ENCODE measurements around the gene BBS9. TPM values are rescaled to one million over a fixed set of nuclear protein-coding genes. Genes with fewer than 3 reads are reported as not detected.
A peak's percentile ranks its signal among the peaks of the same experiment; 100 is the strongest.

The BBS9 gene
- total and polyA plus RNA-seq, 2 donors: 6.9 to 12.1 TPM

GRCh38 chr7:33143996-33144718, 14.8 kb downstream of the BBS9 start:
- H3K4me1 ChIP-seq (ENCODE audit: control insufficient read depth in 2 of 2, insufficient read depth in 2 of 2, low read length in 2 of 2): no peaks in the 10 kb centered on the region
- 95% methylated on average over 4 of the region's 4 CpGs for WGBS

DNA sequence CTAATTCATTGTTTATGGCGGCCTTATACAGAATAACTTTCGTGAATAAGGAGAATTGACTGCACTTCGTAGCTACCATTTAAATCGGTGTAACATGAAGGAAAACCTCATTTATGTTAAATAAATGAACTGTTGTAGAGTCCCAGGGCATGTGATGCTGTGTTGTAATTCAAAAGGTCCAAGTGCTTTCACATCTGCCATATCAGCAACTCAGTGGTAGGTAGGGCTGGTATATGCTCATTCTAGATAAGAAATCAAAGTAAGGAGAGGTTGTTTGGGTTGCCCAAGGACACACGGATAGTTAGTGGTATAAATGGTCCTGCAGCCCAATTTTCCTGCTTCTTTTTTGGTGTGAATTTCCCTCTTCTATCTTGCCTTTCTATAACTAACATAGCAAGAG, 15.8 kb downstream of the BBS9 start:
- DNase-seq (ENCODE audit: low read depth in 6 of 9, low spot score in 9 of 9): no peak
- H3K27ac ChIP-seq (ENCODE audit: low read depth in 1 of 2, low read length in 1 of 2): no peak overlapping the region
- H3K9me3 ChIP-seq (ENCODE audit: control insufficient read depth in 2 of 2, insufficient read depth in 1 of 2, low read length in 1 of 2): no peaks in the 10 kb centered on the region
- no peaks in the 10 kb centered on the region for H3K36me3 ChIP-seq (ENCODE audit: control insufficient read depth in 2 of 2, insufficient read depth in 2 of 2, low read length in 1 of 2)
- no peaks in the 10 kb centered on the region for H3K27me3 ChIP-seq (ENCODE audit: control insufficient read depth in 2 of 2, insufficient read depth in 1 of 2, low read length in 1 of 2)
- H3K4me1 ChIP-seq (ENCODE audit: control insufficient read depth in 2 of 2, insufficient read depth in 2 of 2, low read length in 2 of 2): no peaks in the 10 kb centered on the region
- 96% methylated on average over 5 of the region's 5 CpGs for WGBS
- H3K4me3 ChIP-seq (ENCODE audit: low read length in 2 of 2): no peak overlapping the region

More at GRCh38 chr7:33143996-33144718, 14.8 kb downstream of the BBS9 start:
- Histone ChIP-seq H3K36me3 (ENCODE audit: control insufficient read depth in 2 of 2, insufficient read depth in 2 of 2, low read length in 1 of 2) (no peaks in the 10 kb centered on the region), H3K4me3 (ENCODE audit: low read length in 2 of 2) (no peak overlapping the region), H3K27ac (ENCODE audit: low read depth in 1 of 2, low read length in 1 of 2) (no peak overlapping the region), H3K27me3 (ENCODE audit: control insufficient read depth in 2 of 2, insufficient read depth in 1 of 2, low read length in 1 of 2) (no peaks in the 10 kb centered on the region), H3K9me3 (ENCODE audit: control insufficient read depth in 2 of 2, insufficient read depth in 1 of 2, low read length in 1 of 2) (no peaks in the 10 kb centered on the region)
- no peak for DNase-seq (ENCODE audit: low read depth in 6 of 9, low spot score in 9 of 9)

DNA sequence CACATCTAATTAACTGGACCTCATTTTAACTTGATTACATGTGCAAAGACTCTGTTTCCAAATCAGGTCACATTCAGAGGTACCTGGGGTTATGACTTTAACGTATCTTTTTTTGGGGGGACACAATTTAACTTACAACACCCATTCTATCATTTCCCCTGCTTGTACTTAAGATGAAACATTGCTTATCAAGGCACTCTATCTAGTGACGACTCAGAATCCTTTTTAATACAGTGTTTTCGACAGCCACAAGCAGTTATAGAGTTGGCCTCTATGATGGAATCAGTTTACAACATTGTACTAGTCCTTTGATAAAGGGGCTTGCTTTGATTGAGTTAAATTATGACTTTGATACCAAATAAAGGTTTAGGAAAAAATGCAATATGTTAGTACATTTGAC, 22.7 kb downstream of the BBS9 start:
- Histone ChIP-seq H3K9me3 (ENCODE audit: control insufficient read depth in 2 of 2, insufficient read depth in 1 of 2, low read length in 1 of 2) (no peaks in the 10 kb centered on the region), H3K36me3 (ENCODE audit: control insufficient read depth in 2 of 2, insufficient read depth in 2 of 2, low read length in 1 of 2) (no peaks in the 10 kb centered on the region), H3K27ac (ENCODE audit: low read depth in 1 of 2, low read length in 1 of 2) (no peak overlapping the region), H3K4me3 (ENCODE audit: low read length in 2 of 2) (no peak overlapping the region), H3K4me1 (ENCODE audit: control insufficient read depth in 2 of 2, insufficient read depth in 2 of 2, low read length in 2 of 2) (no peaks in the 10 kb centered on the region), H3K27me3 (ENCODE audit: control insufficient read depth in 2 of 2, insufficient read depth in 1 of 2, low read length in 1 of 2) (no peaks in the 10 kb centered on the region)
- DNase-seq (ENCODE audit: low read depth in 6 of 9, low spot score in 9 of 9): no peak
- 89% methylated on average over 3 of the region's 3 CpGs for WGBS

DNA sequence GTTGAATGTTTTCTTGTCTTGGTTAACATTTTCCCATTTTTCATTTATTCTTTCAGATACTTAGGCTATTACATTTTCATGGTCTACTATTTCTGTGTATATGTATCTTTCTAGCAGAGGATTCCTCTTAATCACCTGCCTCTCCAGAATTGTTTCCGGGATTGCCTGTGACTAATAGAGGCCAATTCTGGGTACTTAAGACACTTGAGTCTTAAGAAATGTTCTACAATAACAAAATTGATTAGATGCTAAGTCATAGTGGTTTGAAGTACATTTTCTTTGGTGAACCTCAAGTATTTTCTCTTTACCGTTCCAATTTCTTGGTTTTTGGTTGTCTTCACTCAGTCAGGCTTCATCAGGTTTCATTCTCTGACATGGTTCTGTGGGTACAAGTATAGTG, 26.4 kb downstream of the BBS9 start:
- Histone ChIP-seq H3K4me3 (ENCODE audit: low read length in 2 of 2) (no peak overlapping the region), H3K4me1 (ENCODE audit: control insufficient read depth in 2 of 2, insufficient read depth in 2 of 2, low read length in 2 of 2) (no peaks in the 10 kb centered on the region), H3K27ac (ENCODE audit: low read depth in 1 of 2, low read length in 1 of 2) (no peak overlapping the region), H3K27me3 (ENCODE audit: control insufficient read depth in 2 of 2, insufficient read depth in 1 of 2, low read length in 1 of 2) (no peaks in the 10 kb centered on the region), H3K36me3 (ENCODE audit: control insufficient read depth in 2 of 2, insufficient read depth in 2 of 2, low read length in 1 of 2) (no peaks in the 10 kb centered on the region), H3K9me3 (ENCODE audit: control insufficient read depth in 2 of 2, insufficient read depth in 1 of 2, low read length in 1 of 2) (no peaks in the 10 kb centered on the region)
- no peak for DNase-seq (ENCODE audit: low read depth in 6 of 9, low spot score in 9 of 9)
- whole genome bisulfite sequencing: 95% methylated on average over 2 of the region's 2 CpGs

GRCh38 chr7:33156441-33156840, 27.1 kb downstream of the BBS9 start:
- no peak for DNase-seq (ENCODE audit: low read depth in 6 of 9, low spot score in 9 of 9)
- H3K36me3 ChIP-seq (ENCODE audit: control insufficient read depth in 2 of 2, insufficient read depth in 2 of 2, low read length in 1 of 2): no peaks in the 10 kb centered on the region
- WGBS: over 99% methylated on average over 2 of the region's 2 CpGs
- no peaks in the 10 kb centered on the region for H3K27me3 ChIP-seq (ENCODE audit: control insufficient read depth in 2 of 2, insufficient read depth in 1 of 2, low read length in 1 of 2)
- no peak overlapping the region for H3K27ac ChIP-seq (ENCODE audit: low read depth in 1 of 2, low read length in 1 of 2)
- no peaks in the 10 kb centered on the region for H3K4me1 ChIP-seq (ENCODE audit: control insufficient read depth in 2 of 2, insufficient read depth in 2 of 2, low read length in 2 of 2)
- H3K9me3 ChIP-seq (ENCODE audit: control insufficient read depth in 2 of 2, insufficient read depth in 1 of 2, low read length in 1 of 2): no peaks in the 10 kb centered on the region
- no peak overlapping the region for H3K4me3 ChIP-seq (ENCODE audit: low read length in 2 of 2)

DNA sequence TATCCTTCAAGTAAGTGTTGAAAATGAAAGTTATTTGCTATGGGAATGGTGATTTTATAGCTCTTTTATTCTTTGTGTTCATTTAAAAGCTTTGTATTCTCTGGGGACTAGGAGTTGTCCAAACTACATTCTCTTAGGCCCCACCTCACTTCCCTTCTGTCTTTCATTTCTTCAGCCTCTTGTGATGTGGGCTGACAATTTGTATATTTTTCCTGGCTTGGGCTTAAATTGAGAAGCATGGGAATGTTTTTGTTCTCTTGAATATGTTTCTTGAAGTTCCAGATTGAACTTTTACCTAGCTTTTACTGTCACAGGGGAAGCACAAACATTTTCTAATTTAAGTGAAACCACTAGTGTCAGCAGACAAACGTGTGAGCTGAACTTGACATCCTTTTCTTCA, 27.9 kb downstream of the BBS9 start:
- Histone ChIP-seq H3K27ac (ENCODE audit: low read depth in 1 of 2, low read length in 1 of 2) (peak overlapping the region in 1 of 2 donors; percentile 28), H3K4me3 (ENCODE audit: low read length in 2 of 2) (no peak overlapping the region), H3K27me3 (ENCODE audit: control insufficient read depth in 2 of 2, insufficient read depth in 1 of 2, low read length in 1 of 2) (no peaks in the 10 kb centered on the region), H3K36me3 (ENCODE audit: control insufficient read depth in 2 of 2, insufficient read depth in 2 of 2, low read length in 1 of 2) (no peaks in the 10 kb centered on the region), H3K9me3 (ENCODE audit: control insufficient read depth in 2 of 2, insufficient read depth in 1 of 2, low read length in 1 of 2) (no peaks in the 10 kb centered on the region), H3K4me1 (ENCODE audit: control insufficient read depth in 2 of 2, insufficient read depth in 2 of 2, low read length in 2 of 2) (no peaks in the 10 kb centered on the region)
- DNase-seq (ENCODE audit: low read depth in 6 of 9, low spot score in 9 of 9): no peak
- WGBS: 66% methylated on average over 1 of the region's 1 CpG

- no peaks in the 10 kb centered on the region for H3K27me3 ChIP-seq (ENCODE audit: control insufficient read depth in 2 of 2, insufficient read depth in 1 of 2, low read length in 1 of 2)
- peak overlapping the region in 1 of 2 donors; percentile 28 for H3K27ac ChIP-seq (ENCODE audit: low read depth in 1 of 2, low read length in 1 of 2)
- WGBS: 49% methylated on average over 2 of the region's 2 CpGs
- no peak for DNase-seq (ENCODE audit: low read depth in 6 of 9, low spot score in 9 of 9)
- H3K9me3 ChIP-seq (ENCODE audit: control insufficient read depth in 2 of 2, insufficient read depth in 1 of 2, low read length in 1 of 2): no peaks in the 10 kb centered on the region
- H3K36me3 ChIP-seq (ENCODE audit: control insufficient read depth in 2 of 2, insufficient read depth in 2 of 2, low read length in 1 of 2): no peaks in the 10 kb centered on the region
- H3K4me1 ChIP-seq (ENCODE audit: control insufficient read depth in 2 of 2, insufficient read depth in 2 of 2, low read length in 2 of 2): no peaks in the 10 kb centered on the region
- no peak overlapping the region for H3K4me3 ChIP-seq (ENCODE audit: low read length in 2 of 2)
These were observed 28.4 kb downstream of the BBS9 start for GRCh38 chr7:33157781-33158180.

- WGBS: 88% methylated on average over 2 of the region's 2 CpGs
These were observed 48.5 kb downstream of the BBS9 start for GRCh38 chr7:33177876-33178275.

GRCh38 chr7:33179519-33179918, 50.2 kb downstream of the BBS9 start:
- no peak for DNase-seq (ENCODE audit: low read depth in 6 of 9, low spot score in 9 of 9)
- no peak overlapping the region for H3K27ac ChIP-seq (ENCODE audit: low read depth in 1 of 2, low read length in 1 of 2)
- peaks cover 0 to 3% of the 10 kb centered on the region in 2 donors for H3K9me3 ChIP-seq (ENCODE audit: control insufficient read depth in 2 of 2, insufficient read depth in 1 of 2, low read length in 1 of 2)
- peaks cover 0 to 3% of the 10 kb centered on the region in 2 donors for H3K36me3 ChIP-seq (ENCODE audit: control insufficient read depth in 2 of 2, insufficient read depth in 2 of 2, low read length in 1 of 2)
- 99% methylated on average over 2 of the region's 2 CpGs for WGBS
- no peaks in the 10 kb centered on the region for H3K4me1 ChIP-seq (ENCODE audit: control insufficient read depth in 2 of 2, insufficient read depth in 2 of 2, low read length in 2 of 2)
- no peaks in the 10 kb centered on the region for H3K27me3 ChIP-seq (ENCODE audit: control insufficient read depth in 2 of 2, insufficient read depth in 1 of 2, low read length in 1 of 2)
- H3K4me3 ChIP-seq (ENCODE audit: low read length in 2 of 2): no peak overlapping the region

More at GRCh38 chr7:33177876-33178275, 48.5 kb downstream of the BBS9 start:
- peak in 2 of 9 donors; percentile 1 to 6 for DNase-seq (ENCODE audit: low read depth in 6 of 9, low spot score in 9 of 9)
- Histone ChIP-seq H3K4me1 (ENCODE audit: control insufficient read depth in 2 of 2, insufficient read depth in 2 of 2, low read length in 2 of 2) (no peaks in the 10 kb centered on the region), H3K27me3 (ENCODE audit: control insufficient read depth in 2 of 2, insufficient read depth in 1 of 2, low read length in 1 of 2) (no peaks in the 10 kb centered on the region), H3K27ac (ENCODE audit: low read depth in 1 of 2, low read length in 1 of 2) (no peak overlapping the region), H3K4me3 (ENCODE audit: low read length in 2 of 2) (no peak overlapping the region), H3K36me3 (ENCODE audit: control insufficient read depth in 2 of 2, insufficient read depth in 2 of 2, low read length in 1 of 2) (peaks cover 0 to 3% of the 10 kb centered on the region in 2 donors), H3K9me3 (ENCODE audit: control insufficient read depth in 2 of 2, insufficient read depth in 1 of 2, low read length in 1 of 2) (peaks cover 0 to 3% of the 10 kb centered on the region in 2 donors)

Measured in thymus (tissue), 11 donors.